Head of caudate nucleus (tissue), 42 donors: Measurements from ENCODE around the gene CGNL1.
A peak's percentile ranks its signal among the peaks of the same experiment; 100 is the strongest.

Source experiments
- DNase-seq, 42 donors: peaks; one replicate each; pipeline versions ENCODE4 v3.0.0 to v3.0.0-alpha.2; 2020 to 2021; ENCODE audit warnings: mixed read lengths in 7 of 42
- intact Hi-C: fragments of 100-400 bp; cut with DNase I; formaldehyde crosslinking; loops from one replicate; pipeline ENCODE4 v1.15.0; 2022

Gene CGNL1

GRCh38 chr15:57551715-57552677 is 175.7 kb downstream of the CGNL1 start:
- DNase-seq = no peak
- intact Hi-C loops = no loop called here

GRCh38 chr15:57552678-57553334 is 176.5 kb downstream of the CGNL1 start:
- no peak for DNase-seq
- intact Hi-C loops = no loop called here

GRCh38 chr15:57553526-57553925 is 177.2 kb downstream of the CGNL1 start:
- intact Hi-C loops = no loop called here
- no peak for DNase-seq

GRCh38 chr15:57554063-57554811 is 177.9 kb downstream of the CGNL1 start:
- intact Hi-C loops = no loop called here
- peak in 24 of 42 donors; percentile 14 to 55 (median 37) for DNase-seq

- no peak for DNase-seq
- intact Hi-C loops = no loop called here
Observed at GRCh38 chr15:57554812-57555179, 178.5 kb downstream of the CGNL1 start.

- intact Hi-C loops = no loop called here
- no peak for DNase-seq
Observed at GRCh38 chr15:57555270-57555669, 179.0 kb downstream of the CGNL1 start.

GRCh38 chr15:57556040-57556439 is 179.7 kb downstream of the CGNL1 start:
- intact Hi-C loops = no loop called here
- no peak for DNase-seq

GRCh38 chr15:57557267-57557666 is 181.0 kb downstream of the CGNL1 start:
- DNase-seq = no peak

GRCh38 chr15:57557810-57558209 is 181.5 kb downstream of the CGNL1 start:
- no peak for DNase-seq
- intact Hi-C loops = no loop called here

More at GRCh38 chr15:57557267-57557666, 181.0 kb downstream of the CGNL1 start:
- intact Hi-C loops = no loop called here

- peak in 38 of 42 donors; percentile 14 to 81 (median 50) for DNase-seq
- intact Hi-C loops = loop anchor here (10.0 kb wide), 1 partner anchor 505 kb away; the partner anchor contains the start of gene ALDH1A2
Observed at GRCh38 chr15:57559875-57560274, 183.6 kb downstream of the CGNL1 start.

GRCh38 chr15:57561041-57561711 is 184.9 kb downstream of the CGNL1 start:
- intact Hi-C loops = loop anchor here (10.0 kb wide), 1 partner anchor 504 kb away; the partner anchor contains the start of gene ALDH1A2
- peak in 41 of 42 donors; percentile 22 to 88 (median 70) for DNase-seq

GRCh38 chr15:57562196-57562769 is 186.0 kb downstream of the CGNL1 start:
- intact Hi-C loops = loop anchor here (10.0 kb wide), 1 partner anchor 503 kb away; the partner anchor contains the start of gene ALDH1A2
- DNase-seq = no peak

GRCh38 chr15:57563416-57563815 is 187.1 kb downstream of the CGNL1 start:
- no peak for DNase-seq

GRCh38 chr15:57565311-57565710 is 189.0 kb downstream of the CGNL1 start:
- intact Hi-C loops = loop anchor here (10.0 kb wide), 1 partner anchor 499 kb away; the partner anchor contains the start of gene ALDH1A2
- no peak for DNase-seq

More at GRCh38 chr15:57563416-57563815, 187.1 kb downstream of the CGNL1 start:
- intact Hi-C loops = loop anchor here (10.0 kb wide), 1 partner anchor 501 kb away; the partner anchor contains the start of gene ALDH1A2

- intact Hi-C loops = loop anchor here (10.0 kb wide), 1 partner anchor 498 kb away; the partner anchor contains the start of gene ALDH1A2
Observed at GRCh38 chr15:57566834-57567233, 190.5 kb downstream of the CGNL1 start.

GRCh38 chr15:57567891-57568290 is 191.6 kb downstream of the CGNL1 start:
- intact Hi-C loops = loop anchor here (10.0 kb wide), 1 partner anchor 497 kb away; the partner anchor contains the start of gene ALDH1A2

More at GRCh38 chr15:57566834-57567233, 190.5 kb downstream of the CGNL1 start:
- DNase-seq = no peak

GRCh38 chr15:57568299-57568698 is 192.0 kb downstream of the CGNL1 start:
- intact Hi-C loops = loop anchor here (10.0 kb wide), 1 partner anchor 497 kb away; the partner anchor contains the start of gene ALDH1A2
- DNase-seq = no peak

More at GRCh38 chr15:57567891-57568290, 191.6 kb downstream of the CGNL1 start:
- no peak for DNase-seq

- intact Hi-C loops = no loop called here
- DNase-seq = no peak
Observed at GRCh38 chr15:57570340-57570739, 194.0 kb downstream of the CGNL1 start.
